ENCODE data around the gene OR5C1.

OR5C1 gene

DNA sequence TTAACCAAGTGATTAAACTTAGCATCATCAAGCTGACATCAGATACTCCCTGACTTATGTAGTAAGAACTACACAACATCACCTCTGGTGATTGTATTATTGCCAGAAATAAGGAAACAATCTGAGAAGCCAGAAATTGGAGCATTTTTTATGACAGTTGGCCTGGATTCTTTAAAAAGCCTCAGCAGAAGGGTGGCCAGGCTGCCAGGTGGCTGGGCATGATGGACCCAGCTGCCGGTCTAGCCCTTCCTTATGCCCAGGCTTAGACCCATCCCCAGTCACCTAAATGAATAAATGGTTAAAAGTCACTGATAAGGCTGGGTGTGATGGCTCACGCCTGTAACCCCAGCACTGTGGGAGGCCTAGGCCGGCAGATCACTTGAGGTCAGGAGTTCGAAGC lies 24.0 kb downstream of the OR5C1 start:
- Histone ChIP-seq H3K36me3 (ENCODE audit: control insufficient read depth, insufficient read depth, low read length) (peaks cover 24% of the 10 kb centered on the region), H3K27ac (ENCODE audit: low read depth, low read length, severe bottlenecking) (no peak overlapping the region)
- WGBS, 2 experiments (ENCODE audit: insufficient coverage in 2 of 2) = 60 to 88% methylated on average over 1 to 4 of the region's 4 CpGs

DNA sequence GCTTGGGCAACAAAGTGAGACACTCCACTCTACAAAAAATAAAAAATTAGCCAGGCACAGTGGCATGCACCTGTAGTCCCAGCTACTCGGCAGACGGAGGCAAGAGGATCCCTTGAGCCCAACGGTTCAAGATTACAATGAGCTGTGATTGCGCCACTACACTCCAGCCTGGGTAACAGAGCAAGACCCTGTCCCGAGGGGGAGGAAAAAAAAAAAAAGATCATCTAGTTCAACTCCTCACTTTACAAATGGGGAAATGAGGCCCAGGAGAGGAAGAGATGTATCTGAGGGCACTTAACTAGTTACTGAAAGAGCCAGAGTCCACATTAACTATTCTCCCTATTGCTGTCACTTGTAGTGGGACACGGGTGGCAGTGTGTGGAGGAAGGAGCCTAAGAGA lies 25.8 kb downstream of the OR5C1 start:
- H3K27ac ChIP-seq (ENCODE audit: low read depth, low read length, severe bottlenecking) = no peak overlapping the region
- peaks cover 31% of the 10 kb centered on the region for H3K36me3 ChIP-seq (ENCODE audit: control insufficient read depth, insufficient read depth, low read length)
- no peaks in the 10 kb centered on the region for H3K9me3 ChIP-seq (ENCODE audit: control insufficient read depth, low read length)
- 86 to 93% methylated on average over 3 to 5 of the region's 6 CpGs for WGBS, 2 experiments (ENCODE audit: insufficient coverage in 2 of 2)
- no peak overlapping the region for H3K4me3 ChIP-seq (ENCODE audit: extremely low read depth, insufficient read depth, low read length, poor library complexity, severe bottlenecking)
- H3K4me1 ChIP-seq (ENCODE audit: control insufficient read depth, insufficient read depth, low read length, poor library complexity, severe bottlenecking) = peaks cover 5% of the 10 kb centered on the region

More for the DNA sequence above, 24.0 kb downstream of the OR5C1 start:
- Histone ChIP-seq H3K4me3 (ENCODE audit: extremely low read depth, insufficient read depth, low read length, poor library complexity, severe bottlenecking) (no peak overlapping the region), H3K4me1 (ENCODE audit: control insufficient read depth, insufficient read depth, low read length, poor library complexity, severe bottlenecking) (no peaks in the 10 kb centered on the region), H3K9me3 (ENCODE audit: control insufficient read depth, low read length) (no peaks in the 10 kb centered on the region)

DNA sequence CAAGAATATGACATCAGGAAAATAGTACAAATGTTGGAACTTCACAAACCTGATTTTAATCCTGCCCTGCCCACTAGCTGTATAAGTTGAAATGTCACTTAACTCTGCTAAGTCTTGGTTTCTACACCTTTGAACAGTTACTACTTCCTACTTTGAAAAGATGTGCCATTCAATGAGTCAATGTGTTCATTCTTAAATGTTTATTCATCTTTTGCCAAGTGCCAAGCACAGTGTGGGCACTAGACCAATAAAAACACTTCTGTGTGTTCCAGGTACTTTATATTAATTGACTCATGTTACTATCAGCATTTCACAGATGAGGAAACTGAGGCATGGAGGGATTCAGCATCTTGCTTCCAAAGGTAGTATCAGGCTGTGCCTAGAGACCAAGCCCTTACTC lies 26.8 kb downstream of the OR5C1 start:
- no peak overlapping the region for H3K4me3 ChIP-seq (ENCODE audit: extremely low read depth, insufficient read depth, low read length, poor library complexity, severe bottlenecking)
- peaks cover 14% of the 10 kb centered on the region for H3K4me1 ChIP-seq (ENCODE audit: control insufficient read depth, insufficient read depth, low read length, poor library complexity, severe bottlenecking)
- H3K27ac ChIP-seq (ENCODE audit: low read depth, low read length, severe bottlenecking) = no peak overlapping the region
- no peaks in the 10 kb centered on the region for H3K9me3 ChIP-seq (ENCODE audit: control insufficient read depth, low read length)
- peaks cover 40% of the 10 kb centered on the region for H3K36me3 ChIP-seq (ENCODE audit: control insufficient read depth, insufficient read depth, low read length)

DNA sequence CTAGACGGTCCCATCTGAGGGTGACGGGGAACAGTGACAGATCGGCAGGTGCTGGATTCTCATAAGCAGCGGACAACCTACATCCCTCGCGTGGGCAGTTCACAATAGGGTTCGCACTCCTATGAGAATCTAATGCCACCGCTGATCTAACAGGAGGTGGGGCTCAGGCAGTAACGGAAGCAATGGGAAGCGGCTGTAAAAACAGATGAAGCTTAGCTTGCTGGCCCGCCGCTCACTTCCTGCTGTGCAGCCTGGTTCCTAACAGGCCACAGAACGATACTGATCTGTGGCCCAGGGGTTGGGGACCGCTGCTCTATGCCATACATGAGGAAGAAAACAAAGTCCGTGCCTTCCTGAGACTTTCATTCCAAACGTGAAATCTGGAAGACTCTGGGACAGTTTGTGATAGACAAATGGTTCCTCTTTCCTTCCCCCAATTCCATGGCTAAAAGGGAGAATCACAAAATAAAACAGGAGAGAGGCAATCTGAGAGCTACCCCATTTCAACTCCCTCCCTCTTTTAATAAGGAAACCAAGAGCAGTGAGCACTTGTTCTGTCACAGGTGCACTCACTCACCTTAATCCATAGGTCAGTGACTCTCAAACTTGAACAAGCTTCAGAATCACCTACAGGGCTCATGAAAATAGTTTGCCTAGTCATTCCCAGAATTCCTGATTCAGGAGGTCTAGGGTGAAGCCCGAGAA lies 27.6 kb downstream of the OR5C1 start:
- WGBS, 2 experiments (ENCODE audit: insufficient coverage in 2 of 2) = 82 to 96% methylated on average over 15 of the region's 17 CpGs
- H3K27ac ChIP-seq (ENCODE audit: low read depth, low read length, severe bottlenecking) = peak overlapping the region; percentile 23
- H3K36me3 ChIP-seq (ENCODE audit: control insufficient read depth, insufficient read depth, low read length) = peaks cover 48% of the 10 kb centered on the region

DNA sequence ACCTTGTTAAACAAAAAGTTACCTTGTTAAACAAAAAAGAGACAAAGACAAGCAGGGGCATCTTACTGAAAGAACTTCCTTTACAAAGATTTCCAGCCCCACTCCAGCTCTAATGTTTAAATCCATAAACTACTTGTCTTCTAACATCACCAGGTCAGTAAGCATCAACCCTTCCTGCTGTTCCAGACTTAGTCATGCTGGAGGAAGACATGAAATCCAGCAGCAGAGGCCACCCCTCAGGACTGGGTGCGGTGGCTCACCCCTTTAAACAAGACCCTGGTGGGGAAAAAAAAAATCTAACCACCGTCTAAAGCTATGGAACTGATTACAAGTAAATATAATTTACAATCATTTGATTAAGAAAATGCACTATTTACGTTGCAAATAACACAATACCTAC lies 30.6 kb downstream of the OR5C1 start:
- Histone ChIP-seq H3K4me3 (ENCODE audit: extremely low read depth, insufficient read depth, low read length, poor library complexity, severe bottlenecking) (no peak overlapping the region), H3K9me3 (ENCODE audit: control insufficient read depth, low read length) (no peaks in the 10 kb centered on the region), H3K4me1 (ENCODE audit: control insufficient read depth, insufficient read depth, low read length, poor library complexity, severe bottlenecking) (peaks cover 14% of the 10 kb centered on the region), H3K36me3 (ENCODE audit: control insufficient read depth, insufficient read depth, low read length) (peaks cover 77% of the 10 kb centered on the region), H3K27ac (ENCODE audit: low read depth, low read length, severe bottlenecking) (peak overlapping the region; percentile 54)
- 83% methylated on average over 1 of the region's 3 CpGs; no CpG with 5 or more reads in 1 of the 2 experiments for WGBS, 2 experiments (ENCODE audit: insufficient coverage in 2 of 2)

More for the DNA sequence above, 27.6 kb downstream of the OR5C1 start:
- no peaks in the 10 kb centered on the region for H3K9me3 ChIP-seq (ENCODE audit: control insufficient read depth, low read length)
- peaks cover 14% of the 10 kb centered on the region for H3K4me1 ChIP-seq (ENCODE audit: control insufficient read depth, insufficient read depth, low read length, poor library complexity, severe bottlenecking)
- no peak overlapping the region for H3K4me3 ChIP-seq (ENCODE audit: extremely low read depth, insufficient read depth, low read length, poor library complexity, severe bottlenecking)

DNA sequence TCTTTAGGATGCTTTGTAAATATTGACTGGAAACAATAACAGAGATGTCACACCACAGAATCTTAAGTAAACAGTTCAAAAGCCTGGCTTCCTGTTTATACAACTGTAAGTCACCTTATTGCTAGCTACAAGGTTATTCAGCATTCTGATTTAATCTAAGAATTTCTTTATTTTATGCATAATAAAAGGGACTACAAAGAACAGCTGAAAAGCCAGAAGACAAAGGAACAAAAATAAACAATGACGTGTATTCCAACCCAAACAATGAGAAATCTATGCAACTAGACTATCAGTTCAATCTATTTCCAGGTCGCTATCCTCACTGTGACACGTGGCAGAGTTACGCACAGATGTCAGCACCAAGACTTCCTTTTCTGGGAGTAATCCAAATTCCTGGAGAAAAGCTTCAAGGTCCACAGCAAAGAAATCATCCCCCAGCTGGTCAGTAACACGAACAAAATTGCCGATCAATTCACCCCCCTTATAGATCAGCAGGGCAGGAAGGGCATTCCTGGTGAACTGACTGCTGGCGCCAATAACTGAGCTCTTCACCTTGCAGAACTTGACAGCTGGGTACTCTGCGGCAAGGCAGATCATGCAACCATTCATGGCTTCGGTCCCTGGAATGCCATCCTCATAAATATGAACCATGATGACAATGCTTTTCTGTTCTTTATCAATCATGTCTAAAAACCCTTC lies 31.2 kb downstream of the OR5C1 start:
- Histone ChIP-seq H3K36me3 (ENCODE audit: control insufficient read depth, insufficient read depth, low read length) (peaks cover 81% of the 10 kb centered on the region), H3K27ac (ENCODE audit: low read depth, low read length, severe bottlenecking) (peak overlapping the region; percentile 54), H3K9me3 (ENCODE audit: control insufficient read depth, low read length) (no peaks in the 10 kb centered on the region), H3K4me1 (ENCODE audit: control insufficient read depth, insufficient read depth, low read length, poor library complexity, severe bottlenecking) (peaks cover 14% of the 10 kb centered on the region), H3K4me3 (ENCODE audit: extremely low read depth, insufficient read depth, low read length, poor library complexity, severe bottlenecking) (no peak overlapping the region)
- 94 to 96% methylated on average over 6 to 9 of the region's 9 CpGs for WGBS, 2 experiments (ENCODE audit: insufficient coverage in 2 of 2)

DNA sequence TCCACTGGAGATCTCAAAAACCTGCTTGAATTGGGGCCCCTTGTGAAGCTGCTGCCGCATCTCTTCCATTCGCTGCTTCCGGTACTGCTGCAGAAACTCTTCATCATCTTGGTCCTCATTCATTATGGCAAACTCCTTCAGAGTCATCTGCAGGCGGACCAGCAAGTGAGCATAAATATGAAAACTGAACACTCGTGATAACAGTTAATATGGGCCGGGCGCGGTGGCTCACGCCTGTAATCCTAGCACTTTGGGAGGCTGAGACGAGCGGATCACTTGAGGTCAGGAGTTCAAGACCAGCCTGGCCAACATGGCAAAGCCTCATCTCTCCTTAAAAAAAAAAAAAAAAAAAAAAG lies 31.7 kb downstream of the OR5C1 start:
- Histone ChIP-seq H3K36me3 (ENCODE audit: control insufficient read depth, insufficient read depth, low read length) (peaks cover 83% of the 10 kb centered on the region), H3K4me1 (ENCODE audit: control insufficient read depth, insufficient read depth, low read length, poor library complexity, severe bottlenecking) (peaks cover 14% of the 10 kb centered on the region), H3K27ac (ENCODE audit: low read depth, low read length, severe bottlenecking) (no peak overlapping the region), H3K4me3 (ENCODE audit: extremely low read depth, insufficient read depth, low read length, poor library complexity, severe bottlenecking) (no peak overlapping the region), H3K9me3 (ENCODE audit: control insufficient read depth, low read length) (no peaks in the 10 kb centered on the region)
- 97 to 99% methylated on average over 9 to 11 of the region's 11 CpGs for WGBS, 2 experiments (ENCODE audit: insufficient coverage in 2 of 2)

DNA sequence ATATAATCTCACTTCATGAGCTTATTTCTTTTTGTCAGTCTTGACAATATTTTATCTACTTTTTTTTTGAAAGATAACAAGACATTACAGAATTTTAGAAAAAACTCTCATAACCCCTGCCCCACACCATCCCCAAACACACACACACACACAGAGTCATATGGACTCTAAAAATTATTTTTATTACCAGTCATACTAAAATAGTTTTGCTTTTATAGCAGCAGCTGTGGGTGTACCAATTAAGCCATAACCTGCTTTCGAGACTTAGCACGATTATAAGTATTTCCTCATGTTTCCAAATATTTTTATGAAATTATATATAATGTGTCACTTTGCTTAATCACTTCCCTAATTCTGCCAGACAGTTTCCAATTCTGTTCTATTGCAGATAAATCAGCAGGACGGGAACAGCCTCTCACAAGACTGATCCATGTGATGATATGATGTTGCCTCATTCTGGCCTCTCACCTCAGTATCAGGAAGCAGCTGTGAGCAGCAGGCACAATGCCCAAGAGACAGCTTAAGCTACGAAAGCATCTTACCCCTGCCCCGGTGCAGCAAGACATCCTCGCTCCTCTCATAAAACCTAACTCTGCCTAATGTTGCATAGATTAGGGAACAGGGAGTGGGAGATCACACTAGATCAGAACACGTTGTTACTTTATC lies 32.7 kb downstream of the OR5C1 start:
- Histone ChIP-seq H3K27ac (ENCODE audit: low read depth, low read length, severe bottlenecking) (no peak overlapping the region), H3K36me3 (ENCODE audit: control insufficient read depth, insufficient read depth, low read length) (peaks cover 81% of the 10 kb centered on the region), H3K9me3 (ENCODE audit: control insufficient read depth, low read length) (no peaks in the 10 kb centered on the region), H3K4me1 (ENCODE audit: control insufficient read depth, insufficient read depth, low read length, poor library complexity, severe bottlenecking) (peaks cover 15% of the 10 kb centered on the region), H3K4me3 (ENCODE audit: extremely low read depth, insufficient read depth, low read length, poor library complexity, severe bottlenecking) (no peak overlapping the region)
- 98 to 100% methylated on average over 3 to 5 of the region's 7 CpGs for WGBS, 2 experiments (ENCODE audit: insufficient coverage in 2 of 2)

DNA sequence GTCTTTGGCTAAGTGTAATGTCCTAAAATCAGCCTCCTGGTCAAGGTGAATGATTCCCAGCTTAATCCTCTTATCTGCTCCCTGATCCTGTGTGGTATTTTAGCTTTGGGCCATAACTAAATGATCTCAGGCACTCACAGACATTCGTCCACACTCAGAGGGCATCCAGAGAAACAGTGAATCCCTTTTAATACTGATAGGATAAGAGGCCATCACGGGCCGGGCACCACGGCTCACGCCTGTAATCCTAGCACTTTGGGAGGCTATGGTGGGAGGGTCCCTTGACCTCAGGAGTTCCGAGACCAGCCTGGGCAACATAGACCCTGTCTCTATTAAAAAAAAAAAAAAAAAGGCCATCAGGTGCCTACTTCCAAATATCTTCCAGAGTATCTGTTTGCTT lies 33.3 kb downstream of the OR5C1 start:
- no peak overlapping the region for H3K27ac ChIP-seq (ENCODE audit: low read depth, low read length, severe bottlenecking)
- WGBS, 2 experiments (ENCODE audit: insufficient coverage in 2 of 2) = 80 to 95% methylated on average over 1 to 5 of the region's 6 CpGs
- peaks cover 79% of the 10 kb centered on the region for H3K36me3 ChIP-seq (ENCODE audit: control insufficient read depth, insufficient read depth, low read length)
- H3K9me3 ChIP-seq (ENCODE audit: control insufficient read depth, low read length) = no peaks in the 10 kb centered on the region
- H3K4me1 ChIP-seq (ENCODE audit: control insufficient read depth, insufficient read depth, low read length, poor library complexity, severe bottlenecking) = peaks cover 22% of the 10 kb centered on the region
- no peak overlapping the region for H3K4me3 ChIP-seq (ENCODE audit: extremely low read depth, insufficient read depth, low read length, poor library complexity, severe bottlenecking)

DNA sequence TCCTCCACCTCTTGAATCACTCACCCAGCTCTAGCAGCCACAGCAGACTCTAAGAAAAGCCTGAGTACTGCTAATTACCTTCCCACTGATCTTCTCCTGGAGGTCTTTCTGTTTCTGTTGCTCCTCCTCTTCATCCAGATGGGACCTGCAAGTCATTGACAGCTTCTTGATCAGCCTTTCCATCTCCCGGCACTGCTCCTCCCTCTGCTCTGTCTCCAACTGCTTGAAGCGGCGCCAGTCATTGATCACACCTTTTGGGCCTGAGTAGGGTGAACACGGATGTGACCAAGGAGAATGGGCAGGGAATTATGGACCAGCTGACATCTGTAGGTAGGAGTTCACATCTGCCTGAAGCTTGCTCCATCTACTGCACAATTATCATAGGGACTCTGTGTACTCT lies 34.2 kb downstream of the OR5C1 start:
- 93 to 97% methylated on average over 3 of the region's 4 CpGs for WGBS, 2 experiments (ENCODE audit: insufficient coverage in 2 of 2)
- H3K9me3 ChIP-seq (ENCODE audit: control insufficient read depth, low read length) = no peaks in the 10 kb centered on the region
- peaks cover 72% of the 10 kb centered on the region for H3K36me3 ChIP-seq (ENCODE audit: control insufficient read depth, insufficient read depth, low read length)
- no peak overlapping the region for H3K4me3 ChIP-seq (ENCODE audit: extremely low read depth, insufficient read depth, low read length, poor library complexity, severe bottlenecking)
- peaks cover 22% of the 10 kb centered on the region for H3K4me1 ChIP-seq (ENCODE audit: control insufficient read depth, insufficient read depth, low read length, poor library complexity, severe bottlenecking)
- H3K27ac ChIP-seq (ENCODE audit: low read depth, low read length, severe bottlenecking) = no peak overlapping the region

DNA sequence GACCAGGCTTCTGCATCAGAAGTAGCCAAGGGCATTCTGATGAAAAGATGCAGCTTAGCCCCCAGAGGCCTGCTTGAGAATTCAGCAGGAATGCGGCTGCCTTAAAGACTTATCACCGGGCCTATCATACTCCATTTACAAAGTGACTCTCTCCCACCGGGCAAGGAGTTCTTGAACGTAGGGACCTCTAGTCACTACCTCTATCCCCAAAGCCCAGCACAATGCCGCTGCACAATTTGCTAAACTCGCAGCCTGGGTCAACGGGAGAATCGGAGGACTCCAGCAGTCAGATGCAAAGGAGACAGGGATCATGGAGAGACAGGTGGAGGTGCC lies 39.0 kb downstream of the OR5C1 start:
- WGBS, 2 experiments (ENCODE audit: insufficient coverage in 2 of 2) = 0% methylated on average over 5 to 7 of the region's 8 CpGs
- peak overlapping the region; percentile 79 for H3K4me3 ChIP-seq (ENCODE audit: extremely low read depth, insufficient read depth, low read length, poor library complexity, severe bottlenecking)

More for the DNA sequence above, 39.0 kb downstream of the OR5C1 start:
- H3K9me3 ChIP-seq (ENCODE audit: control insufficient read depth, low read length) = no peaks in the 10 kb centered on the region
- H3K36me3 ChIP-seq (ENCODE audit: control insufficient read depth, insufficient read depth, low read length) = peaks cover 36% of the 10 kb centered on the region
- peaks cover 8% of the 10 kb centered on the region for H3K4me1 ChIP-seq (ENCODE audit: control insufficient read depth, insufficient read depth, low read length, poor library complexity, severe bottlenecking)
- H3K27ac ChIP-seq (ENCODE audit: low read depth, low read length, severe bottlenecking) = peak overlapping the region; percentile 88

Measured in mesodermal cell (in vitro differentiated cells).